CD4-positive, alpha-beta T cell (primary cell): ENCODE measurements around the gene KRT82. TPM values are rescaled to one million over a fixed set of nuclear protein-coding genes. Genes with fewer than 3 reads are reported as not detected.

Experiments
- ATAC-seq: fragments of 200-7000 bp; cut with Tn5 transposase; one replicate; pipeline ENCODE4 v1.10.0; 2022; ENCODE audit warnings: mild to moderate bottlenecking; ENCODE audit not compliant: poor library complexity
- CTCF ChIA-PET: fragments of 350-600 bp; sonication (Branson Sonifier 250); formaldehyde crosslinking; loops from one replicate; lab custom pipeline; 2021; ENCODE audit warnings: antibody characterized with exemption, inconsistent platforms; lab: Charles Lee
- POLR2A ChIA-PET: fragments of 350-600 bp; sonication (Branson Sonifier 250); formaldehyde crosslinking; loops from one replicate; lab custom pipeline; 2021; ENCODE audit warnings: antibody characterized with exemption, inconsistent platforms; lab: Charles Lee
- DNase-seq, 14 experiments: peaks; one replicate each; pipeline ENCODE4 v3.0.0-alpha.2; 2013 to 2020; ENCODE audit warnings: mixed read lengths in 2 of 14
- H3K27ac ChIP-seq, 2 donors: one replicate each; pipeline versions ENCODE4 v1.5.1 to v1.7.0; 2013; ENCODE audit warnings: low read length in 2 of 2, low read depth in 1 of 2, mild to moderate bottlenecking in 1 of 2
- H3K27me3 ChIP-seq, 2 experiments: 1 replicate in 1 of 2; 2 replicates in 1 of 2; pipeline versions ENCODE4 v1.6.1 to v1.7.0; 2013; ENCODE audit warnings: low read length in 2 of 2, control low read depth in 1 of 2, mild to moderate bottlenecking in 1 of 2, moderate library complexity in 1 of 2; ENCODE audit not compliant: insufficient read depth in 2 of 2, control insufficient read depth in 1 of 2
- H3K36me3 ChIP-seq: one replicate; pipeline ENCODE4 v1.6.1; 2013; ENCODE audit warnings: low read length, control low read depth; ENCODE audit not compliant: insufficient read depth
- H3K4me1 ChIP-seq: one replicate; pipeline ENCODE4 v1.6.1; 2013; ENCODE audit warnings: low read length, control low read depth; ENCODE audit not compliant: insufficient read depth
- H3K4me3 ChIP-seq: one replicate; pipeline ENCODE4 v1.5.1; 2013; ENCODE audit warnings: mild to moderate bottlenecking, low read length, moderate library complexity
- H3K9me3 ChIP-seq, 2 experiments: 1 replicate in 1 of 2; 2 replicates in 1 of 2; pipeline versions ENCODE4 v1.6.1 to v1.7.0; 2013; ENCODE audit warnings: low read length in 2 of 2, mild to moderate bottlenecking in 2 of 2, control low read depth in 1 of 2, moderate library complexity in 1 of 2; ENCODE audit not compliant: control insufficient read depth in 1 of 2, insufficient read depth in 1 of 2
- H3K27ac Mint-ChIP-seq: one replicate; pipeline ENCODE4 v1.8.0; 2020; ENCODE audit warnings: mixed read lengths
- H3K27me3 Mint-ChIP-seq: one replicate; pipeline ENCODE4 v1.8.0; 2021; ENCODE audit warnings: mixed read lengths
- H3K36me3 Mint-ChIP-seq: one replicate; pipeline ENCODE4 v1.8.0; 2021; ENCODE audit warnings: low read depth, mixed read lengths
- H3K4me1 Mint-ChIP-seq: one replicate; pipeline ENCODE4 v1.8.0; 2021; ENCODE audit warnings: low read depth, mixed read lengths
- H3K4me3 Mint-ChIP-seq: one replicate; pipeline ENCODE4 v1.8.0; 2020; ENCODE audit warnings: mild to moderate bottlenecking, mixed read lengths
- H3K9me3 Mint-ChIP-seq: one replicate; pipeline ENCODE4 v1.8.0; 2020; ENCODE audit warnings: mixed read lengths
- intact Hi-C, 2 experiments: fragments of 100-400 bp; cut with DNase I in 1 of 2; cut with micrococcal nuclease in 1 of 2; formaldehyde crosslinking; loops; one replicate each; pipeline versions ENCODE4 v1.15.1 to v1.9.0; 2023 to 2025; cut with DNase I, micrococcal nuclease
- total RNA-seq, 174 experiments: library from RNA in 2 of 174; stranded (reverse) in 2 of 174; gene quantifications; one replicate each; pipeline ENCODE4 v1.2.3 and lab custom pipeline; 2021 to 2026
- TF ChIP-seq, protein P1 (sequence below): fragments of 200-600 bp; IDR thresholded peaks from one replicate; pipeline ENCODE4 v1.8.0; 2022; ENCODE audit warnings: antibody characterized with exemption, mild to moderate bottlenecking

The KRT82 gene
- total RNA-seq, 2 experiments from 2014 or later: not detected

- peaks cover 22% of the 10 kb centered on the region for H3K27me3 Mint-ChIP-seq
- Histone ChIP-seq H3K4me1 (no peaks in the 10 kb centered on the region), H3K9me3 (no peaks in the 10 kb centered on the region), H3K27me3 (peaks cover 0 to 4% of the 10 kb centered on the region in 2 experiments), H3K27ac (no peak overlapping the region), H3K4me3 (no peak overlapping the region), H3K36me3 (no peaks in the 10 kb centered on the region)
- CTCF ChIA-PET: no interaction called here
- no peak overlapping the region for H3K27ac Mint-ChIP-seq
- no peaks in the 10 kb centered on the region for H3K36me3 Mint-ChIP-seq
- TF ChIP-seq, protein P1, sequence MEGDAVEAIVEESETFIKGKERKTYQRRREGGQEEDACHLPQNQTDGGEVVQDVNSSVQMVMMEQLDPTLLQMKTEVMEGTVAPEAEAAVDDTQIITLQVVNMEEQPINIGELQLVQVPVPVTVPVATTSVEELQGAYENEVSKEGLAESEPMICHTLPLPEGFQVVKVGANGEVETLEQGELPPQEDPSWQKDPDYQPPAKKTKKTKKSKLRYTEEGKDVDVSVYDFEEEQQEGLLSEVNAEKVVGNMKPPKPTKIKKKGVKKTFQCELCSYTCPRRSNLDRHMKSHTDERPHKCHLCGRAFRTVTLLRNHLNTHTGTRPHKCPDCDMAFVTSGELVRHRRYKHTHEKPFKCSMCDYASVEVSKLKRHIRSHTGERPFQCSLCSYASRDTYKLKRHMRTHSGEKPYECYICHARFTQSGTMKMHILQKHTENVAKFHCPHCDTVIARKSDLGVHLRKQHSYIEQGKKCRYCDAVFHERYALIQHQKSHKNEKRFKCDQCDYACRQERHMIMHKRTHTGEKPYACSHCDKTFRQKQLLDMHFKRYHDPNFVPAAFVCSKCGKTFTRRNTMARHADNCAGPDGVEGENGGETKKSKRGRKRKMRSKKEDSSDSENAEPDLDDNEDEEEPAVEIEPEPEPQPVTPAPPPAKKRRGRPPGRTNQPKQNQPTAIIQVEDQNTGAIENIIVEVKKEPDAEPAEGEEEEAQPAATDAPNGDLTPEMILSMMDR: no peak
- intact Hi-C loops: no loop called here
- H3K4me1 Mint-ChIP-seq: no peaks in the 10 kb centered on the region
- DNase-seq (no peak), ATAC-seq (no peak)
- H3K4me3 Mint-ChIP-seq: no peak overlapping the region
- no peaks in the 10 kb centered on the region for H3K9me3 Mint-ChIP-seq
- POLR2A ChIA-PET: no interaction called here
These were observed 37.6 kb downstream of the KRT82 start for GRCh38 chr12:52368508-52368907.

- TF ChIP-seq, protein P1: no peak
- DNase-seq: no peak
- H3K27me3 ChIP-seq: peaks cover 0 to 4% of the 10 kb centered on the region in 2 experiments
- ChIA-PET POLR2A (no interaction called here), CTCF (no interaction called here)
- Mint-ChIP-seq H3K27me3 (peaks cover 22% of the 10 kb centered on the region), H3K36me3 (no peaks in the 10 kb centered on the region), H3K4me3 (no peak overlapping the region), H3K4me1 (no peaks in the 10 kb centered on the region), H3K27ac (no peak overlapping the region), H3K9me3 (no peaks in the 10 kb centered on the region)
- H3K9me3 ChIP-seq: no peaks in the 10 kb centered on the region
- no peak overlapping the region for H3K4me3 ChIP-seq
- H3K4me1 ChIP-seq: no peaks in the 10 kb centered on the region
- intact Hi-C loops: no loop called here
- H3K36me3 ChIP-seq: no peaks in the 10 kb centered on the region
- no peak overlapping the region for H3K27ac ChIP-seq
- no peak for ATAC-seq
These were observed 38.3 kb downstream of the KRT82 start for GRCh38 chr12:52367876-52368275.

DNA sequence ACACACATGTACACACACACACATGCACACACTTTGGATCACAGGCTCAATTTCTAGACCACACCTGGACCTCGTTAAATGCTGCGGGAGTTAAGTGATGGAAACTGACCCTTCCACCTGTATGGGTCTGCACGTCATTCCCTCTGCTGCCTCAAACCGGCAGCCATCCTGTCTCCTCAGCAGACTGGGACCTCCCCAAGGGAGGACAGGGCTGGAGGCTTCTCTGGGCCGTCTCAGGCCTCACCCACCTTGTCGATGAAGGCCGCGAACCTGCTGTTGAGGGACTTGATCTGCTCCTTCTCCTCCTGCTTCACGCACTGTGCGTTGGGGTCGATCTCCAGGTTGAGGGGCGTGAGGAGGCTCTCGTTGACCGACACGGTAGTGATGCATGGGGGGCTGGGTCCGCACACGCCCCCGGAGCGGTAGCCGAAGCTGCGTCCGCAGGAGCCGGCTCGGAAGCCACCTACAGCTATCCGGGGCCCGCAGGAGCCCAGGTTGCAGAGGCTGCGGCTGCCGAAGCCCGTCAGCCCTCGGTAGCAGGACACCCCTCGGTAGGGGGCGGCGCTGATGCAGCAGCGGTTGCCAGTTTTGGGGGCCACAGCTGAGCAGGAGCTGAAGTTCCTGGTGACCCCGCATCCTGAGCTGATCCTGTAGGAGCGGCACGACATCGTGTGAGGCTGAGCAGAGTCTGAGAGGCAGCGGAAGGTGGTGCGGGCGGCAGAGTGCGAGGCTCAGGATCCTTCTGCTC is 39.2 kb downstream of the KRT82 start, which contains the start of gene KRT85:
TSS of gene KRT85 (minus strand) at position 744 of the 748 bp plus-strand sequence. CDS start at position 668, 76 bp downstream.
- peaks cover 22% of the 10 kb centered on the region for H3K27me3 Mint-ChIP-seq
- ChIA-PET CTCF (no interaction called here), POLR2A (no interaction called here)
- H3K9me3 ChIP-seq: no peaks in the 10 kb centered on the region
- H3K4me3 ChIP-seq: no peak within 1 kb of the TSS
- H3K4me3 Mint-ChIP-seq: no peak within 1 kb of the TSS
- no peaks in the 10 kb centered on the region for H3K36me3 Mint-ChIP-seq
- H3K27ac ChIP-seq: no peak within 1 kb of the TSS
- H3K4me1 Mint-ChIP-seq: no peaks in the 10 kb centered on the region
- DNase-seq (no peak), ATAC-seq (no peak)
- peaks cover 0 to 4% of the 10 kb centered on the region in 2 experiments for H3K27me3 ChIP-seq
- no peak within 1 kb of the TSS for H3K27ac Mint-ChIP-seq
- no peaks in the 10 kb centered on the region for H3K4me1 ChIP-seq
- no peaks in the 10 kb centered on the region for H3K36me3 ChIP-seq
- TF ChIP-seq, protein P1: no peak
- no peaks in the 10 kb centered on the region for H3K9me3 Mint-ChIP-seq
- intact Hi-C loops: no loop called here
